ENCODE results near the gene RCN2. TPM values are rescaled to one million over a fixed set of nuclear protein-coding genes. Genes with fewer than 3 reads are reported as not detected.
A peak's percentile ranks its signal among the peaks of the same experiment; 100 is the strongest.

Gene RCN2
- total and polyA plus RNA-seq, 7 experiments from 2014 or later: 16.7 to 45.7 (median 28.5) TPM

DNA sequence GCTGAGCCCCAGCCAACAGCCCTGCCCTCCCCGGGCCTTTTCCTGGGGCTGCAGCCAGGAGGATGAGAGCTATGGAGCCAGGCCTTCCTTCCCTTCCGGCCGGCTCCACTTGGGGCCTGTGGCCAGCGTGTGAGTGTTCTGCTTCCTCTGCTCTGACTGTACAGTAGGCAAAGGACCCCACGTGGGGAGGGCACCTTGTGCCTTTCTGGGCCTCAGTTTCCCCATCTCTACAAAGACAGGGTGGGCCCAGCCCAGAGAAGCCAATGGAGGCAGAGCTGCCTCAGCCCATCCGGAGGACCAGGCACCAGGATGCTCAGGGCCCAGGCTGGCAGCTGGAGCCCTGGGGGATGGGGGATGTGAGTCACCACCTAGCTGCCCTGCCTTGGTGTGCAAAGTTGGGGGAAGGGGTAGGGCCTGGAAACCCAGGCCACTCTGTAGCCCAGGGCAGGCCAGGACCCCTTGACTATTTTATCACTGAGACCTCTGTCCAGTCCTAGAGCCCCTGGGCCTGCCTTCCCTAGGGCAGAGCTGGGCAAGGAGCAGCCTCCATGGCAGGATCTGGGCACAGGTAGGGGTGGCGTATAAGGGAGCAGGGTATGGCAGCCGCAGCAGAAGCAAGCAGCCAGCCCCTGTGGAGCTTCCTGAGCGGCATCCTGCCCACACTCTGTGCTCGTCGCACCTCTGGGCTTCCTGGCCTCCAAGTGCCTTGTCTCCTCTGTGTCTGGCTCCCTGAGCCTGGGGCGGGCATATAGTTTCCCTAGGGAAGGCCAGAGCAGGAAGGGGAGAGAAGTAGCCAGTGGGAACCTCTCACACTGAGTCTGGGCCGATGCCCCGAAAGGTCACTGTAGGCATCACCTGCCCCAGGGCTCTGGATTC is 65.2 kb downstream of the RCN2 start:
- H3K9me3 Mint-ChIP-seq: no peaks in the 10 kb centered on the region
- H3K4me3 ChIP-seq (ENCODE audit: low read length): peak overlapping the region; percentile 90
- peak overlapping the region; percentile 77 to 98 (median 96) for H3K27ac Mint-ChIP-seq
- intact Hi-C loops (cut with micrococcal nuclease): loop anchor here in 1 of 2 donors (2.0 kb wide), 2 partner anchors 26 to 92 kb away; partner anchors contain the start of gene SCAPER
- DNase-seq: peak in 8 of 9 donors; percentile 25 to 64 (median 52)
- H3K36me3 ChIP-seq (ENCODE audit: control insufficient read depth in 2 of 3, insufficient read depth in 3 of 3, low read length in 3 of 3): peaks cover 0 to 8% (median 3%) of the 10 kb centered on the region in 3 experiments
- H3K27me3 Mint-ChIP-seq: no peaks in the 10 kb centered on the region
- ATAC-seq: peak; percentile 51
- H3K4me1 Mint-ChIP-seq: peaks cover 68 to 85% (median 78%) of the 10 kb centered on the region in 7 donors
- no peaks in the 10 kb centered on the region for H3K9me3 ChIP-seq (ENCODE audit: control insufficient read depth in 2 of 3, low read length in 3 of 3)
- H3K27ac ChIP-seq (ENCODE audit: low read depth, low read length): peak overlapping the region; percentile 80
- peaks cover 61 to 73% of the 10 kb centered on the region in 2 donors for H3K4me1 ChIP-seq (ENCODE audit: control insufficient read depth in 2 of 2, insufficient read depth in 2 of 2, low read length in 2 of 2)
- CTCF ChIA-PET: interaction anchor here (0.7 to 3.2 kb wide), 6 partner anchors 9 to 28 kb away, joined by 3 to 13 read pairs (median 4); no protein-coding TSS in a partner anchor
- peak overlapping the region; percentile 93 to 99 (median 96) for H3K4me3 Mint-ChIP-seq
- no peaks in the 10 kb centered on the region for H3K27me3 ChIP-seq (ENCODE audit: control insufficient read depth in 2 of 2, insufficient read depth in 2 of 2, low read length in 2 of 2)
- H3K36me3 Mint-ChIP-seq: peaks cover 0 to 32% (median 0%) of the 10 kb centered on the region in 5 donors
- POLR2A ChIA-PET: interaction anchor here (0.9 to 6.2 kb wide), 9 partner anchors 9 to 65 kb away, joined by 3 to 81 read pairs (median 11); partner anchors contain the start of gene RCN2

GRCh38 chr15:76998663-76999285 is 67.2 kb downstream of the RCN2 start:
- peak overlapping the region; percentile 64 to 98 (median 96) for H3K27ac Mint-ChIP-seq
- Histone ChIP-seq H3K36me3 (ENCODE audit: control insufficient read depth in 2 of 3, insufficient read depth in 3 of 3, low read length in 3 of 3) (peaks cover 0 to 8% (median 3%) of the 10 kb centered on the region in 3 experiments), H3K9me3 (ENCODE audit: control insufficient read depth in 2 of 3, low read length in 3 of 3) (no peaks in the 10 kb centered on the region), H3K4me1 (ENCODE audit: control insufficient read depth in 2 of 2, insufficient read depth in 2 of 2, low read length in 2 of 2) (peaks cover 75 to 85% of the 10 kb centered on the region in 2 donors), H3K27me3 (ENCODE audit: control insufficient read depth in 2 of 2, insufficient read depth in 2 of 2, low read length in 2 of 2) (no peaks in the 10 kb centered on the region), H3K27ac (ENCODE audit: low read depth, low read length) (peak overlapping the region; percentile 30), H3K4me3 (ENCODE audit: low read length) (no peak overlapping the region)
- peak in 2 of 9 donors; percentile 6 to 22 for DNase-seq
- no peaks in the 10 kb centered on the region for H3K27me3 Mint-ChIP-seq
- ChIA-PET POLR2A (interaction anchor here (1.0 to 6.2 kb wide), 8 partner anchors 10 to 93 kb away, joined by 3 to 81 read pairs (median 5); partner anchors contain the start of gene RCN2), CTCF (interaction anchor here (0.7 to 1.7 kb wide), 6 partner anchors 8 to 43 kb away, joined by 4 to 5 read pairs (median 4); no protein-coding TSS in a partner anchor)
- intact Hi-C loops (cut with micrococcal nuclease): loop anchor here in 1 of 2 donors (1.0 kb wide), 1 partner anchor 10 kb away; no protein-coding TSS in a partner anchor
- no peaks in the 10 kb centered on the region for H3K9me3 Mint-ChIP-seq
- peaks cover 0 to 44% (median under 1%) of the 10 kb centered on the region in 5 donors for H3K36me3 Mint-ChIP-seq
- H3K4me3 Mint-ChIP-seq: peak overlapping the region; percentile 38 to 99 (median 93)
- ATAC-seq: no peak
- H3K4me1 Mint-ChIP-seq: peaks cover 71 to 93% (median 81%) of the 10 kb centered on the region in 7 donors

GRCh38 chr15:76999996-77000395 is 68.4 kb downstream of the RCN2 start:
- Histone ChIP-seq H3K27me3 (ENCODE audit: control insufficient read depth in 2 of 2, insufficient read depth in 2 of 2, low read length in 2 of 2) (no peaks in the 10 kb centered on the region), H3K9me3 (ENCODE audit: control insufficient read depth in 2 of 3, low read length in 3 of 3) (no peaks in the 10 kb centered on the region), H3K27ac (ENCODE audit: low read depth, low read length) (peak overlapping the region; percentile 14), H3K4me3 (ENCODE audit: low read length) (no peak overlapping the region), H3K36me3 (ENCODE audit: control insufficient read depth in 2 of 3, insufficient read depth in 3 of 3, low read length in 3 of 3) (peaks cover 0 to 8% (median 3%) of the 10 kb centered on the region in 3 experiments), H3K4me1 (ENCODE audit: control insufficient read depth in 2 of 2, insufficient read depth in 2 of 2, low read length in 2 of 2) (peaks cover 70 to 87% of the 10 kb centered on the region in 2 donors)
- POLR2A ChIA-PET: interaction anchor here (1.3 to 6.2 kb wide), 2 partner anchors 11 to 23 kb away, joined by 5 to 81 read pairs; no protein-coding TSS in a partner anchor
- H3K27me3 Mint-ChIP-seq: no peaks in the 10 kb centered on the region
- peaks cover 0 to 3% (median 0%) of the 10 kb centered on the region in 11 donors for H3K9me3 Mint-ChIP-seq
- H3K27ac Mint-ChIP-seq: peak overlapping the region in 6 of 9 donors; percentile 36 to 97 (median 68)
- CTCF ChIA-PET: interaction anchor here (1.0 kb wide), 1 partner anchor 13 kb away, joined by 4 read pairs; no protein-coding TSS in a partner anchor
- peaks cover 74 to 92% (median 81%) of the 10 kb centered on the region in 7 donors for H3K4me1 Mint-ChIP-seq
- peaks cover 4 to 55% (median 6%) of the 10 kb centered on the region in 5 donors for H3K36me3 Mint-ChIP-seq
- DNase-seq (no peak), ATAC-seq (no peak)
- peak overlapping the region in 3 of 10 donors; percentile 9 to 45 (median 20) for H3K4me3 Mint-ChIP-seq
- intact Hi-C loops (cut with micrococcal nuclease): no loop called here

- ATAC-seq: no peak
- H3K36me3 ChIP-seq (ENCODE audit: control insufficient read depth in 2 of 3, insufficient read depth in 3 of 3, low read length in 3 of 3): peaks cover 0 to 8% (median 3%) of the 10 kb centered on the region in 3 experiments
- Mint-ChIP-seq H3K27me3 (no peaks in the 10 kb centered on the region), H3K9me3 (peaks cover 0 to 3% (median 0%) of the 10 kb centered on the region in 11 donors), H3K4me1 (peaks cover 74 to 93% (median 88%) of the 10 kb centered on the region in 7 donors), H3K4me3 (peak overlapping the region in 8 of 10 donors; percentile 32 to 85 (median 58)), H3K27ac (peak overlapping the region; percentile 45 to 88 (median 78)), H3K36me3 (peaks cover 4 to 53% (median 12%) of the 10 kb centered on the region in 5 donors)
- H3K4me3 ChIP-seq (ENCODE audit: low read length): no peak overlapping the region
- intact Hi-C loops (cut with micrococcal nuclease): no loop called here
- no peaks in the 10 kb centered on the region for H3K9me3 ChIP-seq (ENCODE audit: control insufficient read depth in 2 of 3, low read length in 3 of 3)
- H3K27me3 ChIP-seq (ENCODE audit: control insufficient read depth in 2 of 2, insufficient read depth in 2 of 2, low read length in 2 of 2): no peaks in the 10 kb centered on the region
- ChIA-PET POLR2A (interaction anchor here (0.7 to 1.1 kb wide), 2 partner anchors 10 to 24 kb away, joined by 3 to 4 read pairs; no protein-coding TSS in a partner anchor), CTCF (interaction anchor here (0.7 kb wide), 1 partner anchor 22 kb away, joined by 3 read pairs; no protein-coding TSS in a partner anchor)
- no peak for DNase-seq
- H3K27ac ChIP-seq (ENCODE audit: low read depth, low read length): peak overlapping the region; percentile 15
- H3K4me1 ChIP-seq (ENCODE audit: control insufficient read depth in 2 of 2, insufficient read depth in 2 of 2, low read length in 2 of 2): peaks cover 63 to 90% of the 10 kb centered on the region in 2 donors
Measured at GRCh38 chr15:77001351-77001750, 69.8 kb downstream of the RCN2 start.

- H3K36me3 ChIP-seq (ENCODE audit: control insufficient read depth in 2 of 3, insufficient read depth in 3 of 3, low read length in 3 of 3): peaks cover 0 to 12% (median 3%) of the 10 kb centered on the region in 3 experiments
- H3K27ac Mint-ChIP-seq: peak overlapping the region; percentile 66 to 91 (median 85)
- CTCF ChIA-PET: interaction anchor here (0.7 kb wide), 1 partner anchor 22 kb away, joined by 3 read pairs; no protein-coding TSS in a partner anchor
- no peaks in the 10 kb centered on the region for H3K27me3 ChIP-seq (ENCODE audit: control insufficient read depth in 2 of 2, insufficient read depth in 2 of 2, low read length in 2 of 2)
- no peak overlapping the region for H3K4me3 ChIP-seq (ENCODE audit: low read length)
- POLR2A ChIA-PET: interaction anchor here (0.7 kb wide), 1 partner anchor 9 kb away, joined by 3 read pairs; no protein-coding TSS in a partner anchor
- ATAC-seq (no peak), DNase-seq (no peak)
- H3K36me3 Mint-ChIP-seq: peaks cover 4 to 53% (median 12%) of the 10 kb centered on the region in 5 donors
- H3K4me1 Mint-ChIP-seq: peaks cover 72 to 95% (median 93%) of the 10 kb centered on the region in 7 donors
- intact Hi-C loops (cut with micrococcal nuclease): no loop called here
- peaks cover 0 to 3% (median 0%) of the 10 kb centered on the region in 11 donors for H3K9me3 Mint-ChIP-seq
- H3K9me3 ChIP-seq (ENCODE audit: control insufficient read depth in 2 of 3, low read length in 3 of 3): no peaks in the 10 kb centered on the region
- H3K27ac ChIP-seq (ENCODE audit: low read depth, low read length): peak overlapping the region; percentile 72
- no peaks in the 10 kb centered on the region for H3K27me3 Mint-ChIP-seq
- peak overlapping the region in 9 of 10 donors; percentile 2 to 85 (median 74) for H3K4me3 Mint-ChIP-seq
- H3K4me1 ChIP-seq (ENCODE audit: control insufficient read depth in 2 of 2, insufficient read depth in 2 of 2, low read length in 2 of 2): peaks cover 57 to 84% of the 10 kb centered on the region in 2 donors
Measured at GRCh38 chr15:77001966-77002365, 70.4 kb downstream of the RCN2 start.

All from naive thymus-derived CD4-positive, alpha-beta T cell (primary cell).